GM06990 (cell line): ENCODE measurements around the gene MYMK.

ENCODE experiments used
- DNase-seq: peaks from one replicate; pipeline ENCODE4 v3.0.0-alpha.2; 2011; ENCODE audit not compliant: insufficient read length; ENCODE audit errors: extremely low read depth
- H3K27me3 ChIP-seq: replicated peaks from 2 replicates; pipeline ENCODE4 v1.6.0; 2011; ENCODE audit warnings: low read length; ENCODE audit not compliant: control insufficient read depth, insufficient read depth
- H3K36me3 ChIP-seq: 2 replicates; pipeline ENCODE4 v1.5.1; 2011; ENCODE audit warnings: low read length; ENCODE audit not compliant: control insufficient read depth, insufficient read depth
- H3K4me3 ChIP-seq: replicated peaks from 2 replicates; pipeline ENCODE4 v1.5.1; 2011; ENCODE audit warnings: low read depth, mild to moderate bottlenecking, control low read depth, low read length
- CTCF ChIP-seq: IDR thresholded peaks from 2 replicates; pipeline ENCODE4 v1.5.1; 2011; ENCODE audit warnings: low read length, control low read depth, mild to moderate bottlenecking, inconsistent platforms; ENCODE audit not compliant: insufficient read depth, poor library complexity, severe bottlenecking

The MYMK gene

GRCh38 chr9:133478851-133479711, 45.7 kb downstream of the MYMK start, which contains the start of gene SLC2A6:
TSS of gene SLC2A6 (minus strand) at chr9:133479099. CDS start at chr9:133479059, 40 bp downstream.
- no peak for TF ChIP-seq CTCF

GRCh38 chr9:133477992-133478850, 46.5 kb downstream of the MYMK start:
- peak overlapping the region; percentile 88 for H3K4me3 ChIP-seq
- DNase-seq = peak; percentile 66
- H3K36me3 ChIP-seq = peaks cover 30% of the 10 kb centered on the region
- no peak for TF ChIP-seq CTCF
- no peaks in the 10 kb centered on the region for H3K27me3 ChIP-seq

More at GRCh38 chr9:133478851-133479711, 45.7 kb downstream of the MYMK start, which contains the start of gene SLC2A6:
- DNase-seq = peak; percentile 90
- Histone ChIP-seq H3K36me3 (peaks cover 23% of the 10 kb centered on the region), H3K27me3 (no peaks in the 10 kb centered on the region), H3K4me3 (peak within 1 kb of the TSS; percentile 88)

- peaks cover 37% of the 10 kb centered on the region for H3K36me3 ChIP-seq
- peak overlapping the region; percentile 88 for H3K4me3 ChIP-seq
- DNase-seq = no peak
- TF ChIP-seq CTCF = no peak
- no peaks in the 10 kb centered on the region for H3K27me3 ChIP-seq
Measured at GRCh38 chr9:133477461-133477860, 47.3 kb downstream of the MYMK start.

- no peak for TF ChIP-seq CTCF
- DNase-seq = no peak
- H3K27me3 ChIP-seq = no peaks in the 10 kb centered on the region
- H3K4me3 ChIP-seq = peak overlapping the region; percentile 88
- H3K36me3 ChIP-seq = peaks cover 42% of the 10 kb centered on the region
Measured at GRCh38 chr9:133476941-133477340, 47.8 kb downstream of the MYMK start.

GRCh38 chr9:133476036-133476931, 48.5 kb downstream of the MYMK start:
- Histone ChIP-seq H3K36me3 (peaks cover 45% of the 10 kb centered on the region), H3K27me3 (no peaks in the 10 kb centered on the region), H3K4me3 (peak overlapping the region; percentile 88)
- no peak for DNase-seq
- TF ChIP-seq CTCF = no peak
